ENCODE data around the gene NAXD.

The NAXD gene

DNA sequence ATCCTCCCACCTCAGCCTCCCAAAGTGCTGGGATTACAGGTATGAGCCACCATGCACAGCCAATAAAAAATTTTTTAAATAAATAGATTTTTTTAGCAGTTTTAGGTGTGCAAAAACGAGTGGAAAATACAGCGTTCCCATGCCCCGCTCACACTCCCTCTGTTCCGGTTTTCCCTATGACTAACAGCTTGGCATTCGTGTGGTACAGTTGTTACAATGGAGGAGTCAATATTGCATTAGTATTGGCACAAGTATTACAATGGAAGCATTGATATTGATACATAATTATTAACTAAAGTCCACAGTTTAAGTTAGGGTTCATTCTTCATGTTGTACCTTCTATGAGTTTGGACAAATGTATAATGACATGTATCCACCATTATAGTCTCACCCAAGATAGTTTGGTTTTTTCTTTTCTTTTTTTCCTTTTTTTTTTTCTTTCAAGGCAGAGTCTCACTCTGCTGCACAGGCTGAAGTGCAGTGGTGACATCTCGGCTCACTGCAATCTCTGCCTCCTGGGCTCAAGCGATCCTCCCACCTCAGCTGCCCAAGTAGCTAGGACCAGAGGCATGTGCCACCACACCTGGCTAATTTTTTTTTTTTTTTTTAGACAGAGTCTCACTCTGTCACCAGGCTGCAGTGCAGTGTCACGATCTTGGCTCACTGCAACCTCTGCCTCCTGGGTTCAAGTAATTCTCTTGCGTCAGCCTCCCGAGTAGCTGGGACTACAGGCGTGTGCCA lies 38.4 kb upstream of the NAXD start:
- TF ChIP-seq ZBTB7A (IDR thresholded peaks at IDR 0.05; ENCODE audit: low read depth) (no peak), CEBPB (IDR thresholded peaks at IDR 0.05) (no peak), EGR1 (IDR thresholded peaks at IDR 0.05) (no peak), FOXM1 (IDR thresholded peaks at IDR 0.05; ENCODE audit: borderline replicate concordance, low read depth) (no peak)

DNA sequence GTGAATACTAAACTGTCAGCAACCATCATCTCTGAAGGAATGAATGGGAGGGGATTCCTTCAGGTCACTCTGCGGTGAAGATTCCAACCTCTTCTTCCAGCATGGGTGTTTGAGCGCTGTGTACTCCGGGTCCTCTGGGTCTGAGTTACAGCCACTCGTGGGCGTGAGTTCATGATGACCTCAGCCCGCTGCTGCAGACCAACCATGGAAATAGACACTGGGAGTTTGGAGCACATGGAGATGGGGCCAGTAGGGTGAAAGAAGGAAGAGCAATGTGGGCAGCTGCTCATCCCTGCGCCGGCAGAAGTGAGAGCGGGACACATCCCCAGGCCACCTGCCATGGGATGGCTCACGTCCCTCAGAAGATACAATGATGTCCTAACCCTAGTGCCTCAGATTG lies 37.0 kb upstream of the NAXD start:
- no peak for TF ChIP-seq TCF12 (IDR thresholded peaks at IDR 0.05; ENCODE audit: low read depth)
- TF ChIP-seq FOXM1 (IDR thresholded peaks at IDR 0.05; ENCODE audit: borderline replicate concordance, low read depth) = no peak
- TF ChIP-seq TAF1 (IDR thresholded peaks at IDR 0.05; ENCODE audit: low read depth) = no peak
- TF ChIP-seq, protein P1, sequence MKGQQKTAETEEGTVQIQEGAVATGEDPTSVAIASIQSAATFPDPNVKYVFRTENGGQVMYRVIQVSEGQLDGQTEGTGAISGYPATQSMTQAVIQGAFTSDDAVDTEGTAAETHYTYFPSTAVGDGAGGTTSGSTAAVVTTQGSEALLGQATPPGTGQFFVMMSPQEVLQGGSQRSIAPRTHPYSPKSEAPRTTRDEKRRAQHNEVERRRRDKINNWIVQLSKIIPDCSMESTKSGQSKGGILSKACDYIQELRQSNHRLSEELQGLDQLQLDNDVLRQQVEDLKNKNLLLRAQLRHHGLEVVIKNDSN (IDR thresholded peaks at IDR 0.05) = no peak
- no peak for TF ChIP-seq CEBPB (IDR thresholded peaks at IDR 0.05)
- no peak for TF ChIP-seq TEAD4 (IDR thresholded peaks at IDR 0.05)
- TF ChIP-seq YY1 (IDR thresholded peaks at IDR 0.05; ENCODE audit: low read depth) = no peak
- no peak for TF ChIP-seq MAX (IDR thresholded peaks at IDR 0.05)
- no peak for TF ChIP-seq CREB1 (IDR thresholded peaks at IDR 0.05; ENCODE audit: low read depth)

DNA sequence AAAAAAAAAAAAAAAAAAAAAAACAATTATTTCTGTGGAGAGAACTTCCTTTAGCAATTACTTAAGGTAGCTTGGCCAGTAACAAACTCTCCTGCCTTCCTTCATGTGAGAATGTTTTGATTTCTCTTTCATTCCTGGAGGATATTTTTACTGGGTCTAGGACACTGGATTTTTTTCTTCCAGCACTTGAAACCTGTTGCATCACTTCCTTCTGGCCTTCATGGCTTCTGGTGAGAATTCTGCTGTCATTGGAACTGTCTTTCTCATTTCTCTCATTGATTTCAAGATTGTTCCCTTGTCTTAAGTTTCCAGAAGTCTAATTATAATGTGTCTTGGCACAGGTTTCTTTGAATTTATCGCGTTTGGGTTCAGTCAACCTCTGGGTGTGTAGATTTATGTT lies 34.5 kb upstream of the NAXD start:
- peak; percentile 28; the same call in 1 of the 2 replicates for TF ChIP-seq CEBPB (IDR thresholded peaks at IDR 0.05)
- no peak for TF ChIP-seq ZBTB7A (IDR thresholded peaks at IDR 0.05; ENCODE audit: low read depth)

DNA sequence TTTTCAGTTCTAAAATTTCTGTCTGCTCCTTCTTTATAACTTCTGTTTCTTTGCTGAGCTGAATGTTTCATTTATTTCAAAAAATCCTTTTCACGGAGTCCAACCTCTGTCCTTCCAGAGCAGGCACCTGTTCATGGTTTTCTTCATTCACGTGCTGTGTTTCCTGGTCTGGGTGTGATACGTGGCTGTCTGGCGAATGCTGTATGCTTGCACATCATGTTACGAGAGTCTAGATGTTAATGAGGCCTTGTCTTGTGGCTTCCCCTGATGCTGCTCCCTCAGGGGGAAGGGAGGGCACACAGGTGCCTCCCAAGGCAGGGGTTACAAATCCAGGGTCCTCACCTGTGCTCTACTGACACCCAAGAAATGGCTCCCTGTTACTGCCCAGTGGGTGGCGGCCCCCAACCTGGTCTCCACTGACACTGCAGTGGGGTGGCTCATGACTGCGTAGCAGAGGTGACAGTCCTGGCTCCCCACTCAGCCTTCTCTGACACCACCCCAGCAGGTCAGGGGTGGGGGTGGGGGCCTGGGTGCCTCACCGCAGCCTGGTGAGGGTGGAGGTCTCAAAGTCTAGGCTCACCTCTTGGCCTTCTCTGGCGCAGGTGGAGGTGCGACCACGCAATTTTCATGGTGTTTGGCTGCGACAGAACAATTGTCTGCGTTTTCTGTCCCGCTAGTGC lies 33.7 kb upstream of the NAXD start:
- TF ChIP-seq EP300 (IDR thresholded peaks at IDR 0.05; ENCODE audit: borderline replicate concordance) (no peak), EGR1 (IDR thresholded peaks at IDR 0.05) (no peak), YY1 (IDR thresholded peaks at IDR 0.05; ENCODE audit: low read depth) (no peak), CEBPB (IDR thresholded peaks at IDR 0.05) (no peak), ZBTB7A (IDR thresholded peaks at IDR 0.05; ENCODE audit: low read depth) (no peak), TEAD4 (IDR thresholded peaks at IDR 0.05) (no peak), FOXM1 (IDR thresholded peaks at IDR 0.05; ENCODE audit: borderline replicate concordance, low read depth) (no peak), MAX (IDR thresholded peaks at IDR 0.05) (no peak), CREB1 (IDR thresholded peaks at IDR 0.05; ENCODE audit: low read depth) (no peak), NFIC (IDR thresholded peaks at IDR 0.05) (no peak), RAD21 (IDR thresholded peaks at IDR 0.05; ENCODE audit: low read depth) (no peak), TAF1 (IDR thresholded peaks at IDR 0.05; ENCODE audit: low read depth) (no peak), TCF12 (IDR thresholded peaks at IDR 0.05; ENCODE audit: low read depth) (no peak)
- TF ChIP-seq, protein P1 (IDR thresholded peaks at IDR 0.05) = no peak
- TF ChIP-seq, protein P2, sequence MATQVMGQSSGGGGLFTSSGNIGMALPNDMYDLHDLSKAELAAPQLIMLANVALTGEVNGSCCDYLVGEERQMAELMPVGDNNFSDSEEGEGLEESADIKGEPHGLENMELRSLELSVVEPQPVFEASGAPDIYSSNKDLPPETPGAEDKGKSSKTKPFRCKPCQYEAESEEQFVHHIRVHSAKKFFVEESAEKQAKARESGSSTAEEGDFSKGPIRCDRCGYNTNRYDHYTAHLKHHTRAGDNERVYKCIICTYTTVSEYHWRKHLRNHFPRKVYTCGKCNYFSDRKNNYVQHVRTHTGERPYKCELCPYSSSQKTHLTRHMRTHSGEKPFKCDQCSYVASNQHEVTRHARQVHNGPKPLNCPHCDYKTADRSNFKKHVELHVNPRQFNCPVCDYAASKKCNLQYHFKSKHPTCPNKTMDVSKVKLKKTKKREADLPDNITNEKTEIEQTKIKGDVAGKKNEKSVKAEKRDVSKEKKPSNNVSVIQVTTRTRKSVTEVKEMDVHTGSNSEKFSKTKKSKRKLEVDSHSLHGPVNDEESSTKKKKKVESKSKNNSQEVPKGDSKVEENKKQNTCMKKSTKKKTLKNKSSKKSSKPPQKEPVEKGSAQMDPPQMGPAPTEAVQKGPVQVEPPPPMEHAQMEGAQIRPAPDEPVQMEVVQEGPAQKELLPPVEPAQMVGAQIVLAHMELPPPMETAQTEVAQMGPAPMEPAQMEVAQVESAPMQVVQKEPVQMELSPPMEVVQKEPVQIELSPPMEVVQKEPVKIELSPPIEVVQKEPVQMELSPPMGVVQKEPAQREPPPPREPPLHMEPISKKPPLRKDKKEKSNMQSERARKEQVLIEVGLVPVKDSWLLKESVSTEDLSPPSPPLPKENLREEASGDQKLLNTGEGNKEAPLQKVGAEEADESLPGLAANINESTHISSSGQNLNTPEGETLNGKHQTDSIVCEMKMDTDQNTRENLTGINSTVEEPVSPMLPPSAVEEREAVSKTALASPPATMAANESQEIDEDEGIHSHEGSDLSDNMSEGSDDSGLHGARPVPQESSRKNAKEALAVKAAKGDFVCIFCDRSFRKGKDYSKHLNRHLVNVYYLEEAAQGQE (IDR thresholded peaks at IDR 0.05; ENCODE audit: low read depth) = no peak

GRCh38 chr13:110582421-110582954 lies 32.9 kb upstream of the NAXD start:
- TF ChIP-seq, protein P2 (IDR thresholded peaks at IDR 0.05; ENCODE audit: low read depth) = no peak
- TF ChIP-seq CEBPB (IDR thresholded peaks at IDR 0.05) (no peak), EP300 (IDR thresholded peaks at IDR 0.05; ENCODE audit: borderline replicate concordance) (no peak), FOXM1 (IDR thresholded peaks at IDR 0.05; ENCODE audit: borderline replicate concordance, low read depth) (no peak), CREB1 (IDR thresholded peaks at IDR 0.05; ENCODE audit: low read depth) (no peak), YY1 (IDR thresholded peaks at IDR 0.05; ENCODE audit: low read depth) (no peak), ZBTB7A (IDR thresholded peaks at IDR 0.05; ENCODE audit: low read depth) (no peak), MAX (IDR thresholded peaks at IDR 0.05) (no peak)
- TF ChIP-seq, protein P1 (IDR thresholded peaks at IDR 0.05) = no peak
